ENCODE data around the gene MOV10.

DNA sequence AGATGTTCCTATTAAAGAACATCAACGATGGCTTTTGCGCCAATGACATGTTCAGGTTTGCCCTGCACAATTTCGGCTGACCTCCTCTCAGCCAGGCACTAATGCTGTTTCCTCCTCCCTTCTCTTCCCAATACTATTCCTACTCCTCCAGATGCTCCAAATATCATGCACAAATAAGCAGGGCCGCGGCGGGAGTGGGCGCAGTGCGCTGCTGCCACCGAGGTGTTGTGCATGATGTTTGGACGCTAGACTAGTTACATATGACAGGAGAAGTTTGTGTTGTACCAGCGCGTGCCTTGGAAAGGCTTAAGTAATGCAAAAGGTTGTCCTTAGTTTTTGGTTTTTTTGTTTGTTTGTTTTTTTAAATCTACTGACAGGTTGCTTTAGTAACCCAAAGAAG is 73.9 kb downstream of the MOV10 start:
- TF ChIP-seq TAF1 (IDR thresholded peaks at IDR 0.05; ENCODE audit: low read depth, low read length) (no peak), CTCF (IDR thresholded peaks at IDR 0.05; ENCODE audit: control extremely low read depth in 1 of 3, insufficient read depth in 1 of 3, low read depth in 1 of 3, low read length in 3 of 3) (no peak), POLR2A (IDR thresholded peaks at IDR 0.05; ENCODE audit: control extremely low read depth in 1 of 2, low read depth in 2 of 2, low read length in 2 of 2) (no peak)
- TF ChIP-seq, protein P1, sequence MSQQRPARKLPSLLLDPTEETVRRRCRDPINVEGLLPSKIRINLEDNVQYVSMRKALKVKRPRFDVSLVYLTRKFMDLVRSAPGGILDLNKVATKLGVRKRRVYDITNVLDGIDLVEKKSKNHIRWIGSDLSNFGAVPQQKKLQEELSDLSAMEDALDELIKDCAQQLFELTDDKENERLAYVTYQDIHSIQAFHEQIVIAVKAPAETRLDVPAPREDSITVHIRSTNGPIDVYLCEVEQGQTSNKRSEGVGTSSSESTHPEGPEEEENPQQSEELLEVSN (IDR thresholded peaks at IDR 0.05): no peak
